ENCODE results near the gene GALNT10.

GRCh38 chr5:154429341-154429740 is 238.8 kb downstream of the GALNT10 start:
- TF ChIP-seq CTCF (optimal IDR thresholded peaks at IDR 0.05 in 1 of 3, IDR thresholded peaks at IDR 0.05 in 1 of 3, conservative IDR thresholded peaks at IDR 0.05 in 1 of 3; ENCODE audit: extremely low read depth in 1 of 3, insufficient read depth in 2 of 3, low read length in 3 of 3) (no peak), EZH2 (IDR thresholded peaks at IDR 0.05; ENCODE audit: low read length) (no peak)

Measured in keratinocyte (primary cell).